Trophoblast cell (in vitro differentiated cells and primary cell): ENCODE data around the gene USP34.

Source experiments
- DNase-seq, 2 donors: peaks; one replicate each; pipeline ENCODE4 v3.0.0-alpha.2; 2016
- H2AFZ ChIP-seq: 2 replicates; pipeline ENCODE4 v1.6.1; 2013; ENCODE audit warnings: low read length, moderate library complexity, mild to moderate bottlenecking; ENCODE audit not compliant: insufficient read depth, poor library complexity
- H2AK5ac ChIP-seq: 2 replicates; pipeline ENCODE4 v1.6.1; 2013; ENCODE audit warnings: mild to moderate bottlenecking, low read length
- H2BK120ac ChIP-seq: 2 replicates; pipeline ENCODE4 v1.6.1; 2013; ENCODE audit warnings: low read length, mild to moderate bottlenecking, moderate library complexity; ENCODE audit not compliant: insufficient read depth, poor library complexity
- H2BK12ac ChIP-seq: 2 replicates; pipeline ENCODE4 v1.6.1; 2013; ENCODE audit warnings: mild to moderate bottlenecking, low read length, moderate library complexity
- H2BK5ac ChIP-seq: 2 replicates; pipeline ENCODE4 v1.6.1; 2013; ENCODE audit warnings: low read length, low read depth, moderate library complexity, mild to moderate bottlenecking; ENCODE audit not compliant: poor library complexity
- H3K14ac ChIP-seq: 2 replicates; pipeline ENCODE4 v1.6.1; 2013; ENCODE audit warnings: mild to moderate bottlenecking, low read length
- H3K18ac ChIP-seq: 2 replicates; pipeline ENCODE4 v1.6.1; 2013; ENCODE audit warnings: mild to moderate bottlenecking, low read length
- H3K23ac ChIP-seq: 2 replicates; pipeline ENCODE4 v1.6.1; 2013; ENCODE audit warnings: low read length
- H3K27ac ChIP-seq: 2 replicates; pipeline ENCODE4 v1.5.1; 2013; ENCODE audit warnings: low read depth, mild to moderate bottlenecking, inconsistent platforms, low read length, moderate library complexity
- H3K27me3 ChIP-seq: 2 replicates; pipeline ENCODE4 v1.6.1; 2013; ENCODE audit warnings: inconsistent platforms, mild to moderate bottlenecking, low read length, moderate library complexity; ENCODE audit not compliant: insufficient read depth
- H3K36me3 ChIP-seq, 2 experiments: 1 replicate in 1 of 2; 2 replicates in 1 of 2; pipeline ENCODE4 v1.6.1; 2013; ENCODE audit warnings: low read length in 2 of 2, mild to moderate bottlenecking in 2 of 2, moderate library complexity in 1 of 2; ENCODE audit not compliant: insufficient read depth in 2 of 2, control insufficient read depth in 1 of 2
- H3K4ac ChIP-seq: 2 replicates; pipeline ENCODE4 v1.6.1; 2013; ENCODE audit warnings: low read depth, mild to moderate bottlenecking, low read length, moderate library complexity
- H3K4me1 ChIP-seq, 2 experiments: 1 replicate in 1 of 2; 2 replicates in 1 of 2; pipeline ENCODE4 v1.6.1; 2013; ENCODE audit warnings: low read length in 2 of 2, mild to moderate bottlenecking in 2 of 2, moderate library complexity in 1 of 2; ENCODE audit not compliant: insufficient read depth in 2 of 2, control insufficient read depth in 1 of 2
- H3K4me2 ChIP-seq: 2 replicates; pipeline ENCODE4 v1.6.1; 2013; ENCODE audit warnings: inconsistent platforms, mild to moderate bottlenecking, low read length, moderate library complexity
- H3K4me3 ChIP-seq: 2 replicates; pipeline ENCODE4 v1.5.1; 2013; ENCODE audit warnings: mild to moderate bottlenecking, low read depth, low read length, inconsistent platforms
- H3K79me1 ChIP-seq: one replicate; pipeline ENCODE4 v1.6.1; 2013; ENCODE audit warnings: low read length
- H3K79me2 ChIP-seq: 2 replicates; pipeline ENCODE4 v1.6.1; 2013; ENCODE audit warnings: low read length, mild to moderate bottlenecking; ENCODE audit not compliant: control insufficient read depth, insufficient read depth, poor library complexity
- H3K9ac ChIP-seq: 2 replicates; pipeline ENCODE4 v1.6.1; 2013; ENCODE audit warnings: mild to moderate bottlenecking, low read length
- H3K9me3 ChIP-seq: 2 replicates; pipeline ENCODE4 v1.6.1; 2013; ENCODE audit warnings: low read depth, mild to moderate bottlenecking, control low read depth, inconsistent platforms, low read length; ENCODE audit not compliant: insufficient read depth
- H4K12ac ChIP-seq: 2 replicates; pipeline ENCODE4 v1.6.1; 2013; ENCODE audit warnings: low read depth, mild to moderate bottlenecking, low read length, moderate library complexity
- H4K8ac ChIP-seq: 2 replicates; pipeline ENCODE4 v1.6.1; 2013; ENCODE audit warnings: low read depth, mild to moderate bottlenecking, low read length, moderate library complexity
- H4K91ac ChIP-seq: one replicate; pipeline ENCODE4 v1.6.1; 2013; ENCODE audit warnings: low read depth, mild to moderate bottlenecking, low read length, moderate library complexity
- WGBS: extraction: QIAGEN DNeasy Blood & Tissue Kit; methylation state at CpG from one replicate; pipeline ENCODE4 v1.1.7; 2013; ENCODE audit warnings: missing lambda C conversion rate; ENCODE audit not compliant: insufficient read length, insufficient coverage; ENCODE audit errors: extremely low coverage; 5-methylcytosine and 5-hydroxymethylcytosine counted together

The USP34 gene

GRCh38 chr2:61238219-61239012 is 232.5 kb downstream of the USP34 start:
- no peaks in the 10 kb centered on the region for H3K27me3 ChIP-seq
- H2BK5ac ChIP-seq: no peak overlapping the region
- H3K27ac ChIP-seq: no peak overlapping the region
- no peak overlapping the region for H4K91ac ChIP-seq
- peaks cover 9 to 25% of the 10 kb centered on the region in 2 experiments for H3K36me3 ChIP-seq
- no peak overlapping the region for H4K8ac ChIP-seq
- H3K4me2 ChIP-seq: no peak overlapping the region
- no peak overlapping the region for H4K12ac ChIP-seq
- H3K9ac ChIP-seq: no peak overlapping the region
- no peaks in the 10 kb centered on the region for H3K4me1 ChIP-seq
- H3K4me3 ChIP-seq: no peak overlapping the region
- no peaks in the 10 kb centered on the region for H3K9me3 ChIP-seq
- no peak overlapping the region for H3K23ac ChIP-seq
- H3K14ac ChIP-seq: no peak overlapping the region
- H2BK120ac ChIP-seq: no peak overlapping the region
- no CpG with 5 or more reads among the region's 1 CpG for WGBS
- no peak overlapping the region for H3K18ac ChIP-seq
- H2BK12ac ChIP-seq: no peak overlapping the region
- H3K79me2 ChIP-seq: no peaks in the 10 kb centered on the region
- no peak overlapping the region for H2AK5ac ChIP-seq
- DNase-seq: no peak
- H3K4ac ChIP-seq: no peak overlapping the region
- no peak overlapping the region for H2AFZ ChIP-seq
- H3K79me1 ChIP-seq: no peaks in the 10 kb centered on the region

GRCh38 chr2:61235716-61236115 is 235.2 kb downstream of the USP34 start:
- H3K4me2 ChIP-seq: no peak overlapping the region
- H3K9ac ChIP-seq: no peak overlapping the region
- H2BK12ac ChIP-seq: no peak overlapping the region
- WGBS: no CpG with 5 or more reads among the region's 2 CpGs
- no peak overlapping the region for H3K23ac ChIP-seq
- no peak overlapping the region for H3K27ac ChIP-seq
- H4K91ac ChIP-seq: no peak overlapping the region
- H3K79me1 ChIP-seq: no peaks in the 10 kb centered on the region
- H3K18ac ChIP-seq: no peak overlapping the region
- H3K4me3 ChIP-seq: no peak overlapping the region
- H3K14ac ChIP-seq: no peak overlapping the region
- no peak overlapping the region for H2BK5ac ChIP-seq
- peaks cover 11 to 23% of the 10 kb centered on the region in 2 experiments for H3K36me3 ChIP-seq
- H3K27me3 ChIP-seq: no peaks in the 10 kb centered on the region
- no peak overlapping the region for H2AK5ac ChIP-seq
- H3K4me1 ChIP-seq: no peaks in the 10 kb centered on the region
- no peak overlapping the region for H3K4ac ChIP-seq
- H2AFZ ChIP-seq: no peak overlapping the region
- no peak overlapping the region for H4K12ac ChIP-seq
- no peak overlapping the region for H2BK120ac ChIP-seq
- no peaks in the 10 kb centered on the region for H3K79me2 ChIP-seq
- no peak for DNase-seq
- no peak overlapping the region for H4K8ac ChIP-seq
- H3K9me3 ChIP-seq: no peaks in the 10 kb centered on the region

GRCh38 chr2:61233581-61233980 is 237.3 kb downstream of the USP34 start:
- H3K27me3 ChIP-seq: no peaks in the 10 kb centered on the region
- H3K4me1 ChIP-seq: no peaks in the 10 kb centered on the region
- no peak overlapping the region for H4K12ac ChIP-seq
- H3K9ac ChIP-seq: no peak overlapping the region
- no peaks in the 10 kb centered on the region for H3K79me2 ChIP-seq
- H3K4me2 ChIP-seq: no peak overlapping the region
- H3K27ac ChIP-seq: no peak overlapping the region
- H2BK12ac ChIP-seq: no peak overlapping the region
- H3K79me1 ChIP-seq: no peaks in the 10 kb centered on the region
- H4K91ac ChIP-seq: no peak overlapping the region
- no peak for DNase-seq
- no peak overlapping the region for H3K23ac ChIP-seq
- no peak overlapping the region for H4K8ac ChIP-seq
- no peak overlapping the region for H2BK120ac ChIP-seq
- peaks cover 8 to 23% of the 10 kb centered on the region in 2 experiments for H3K36me3 ChIP-seq
- no CpG with 5 or more reads among the region's 1 CpG for WGBS
- no peak overlapping the region for H3K14ac ChIP-seq
- H2AK5ac ChIP-seq: no peak overlapping the region
- no peaks in the 10 kb centered on the region for H3K9me3 ChIP-seq
- no peak overlapping the region for H3K18ac ChIP-seq
- no peak overlapping the region for H3K4me3 ChIP-seq
- no peak overlapping the region for H2BK5ac ChIP-seq
- no peak overlapping the region for H2AFZ ChIP-seq
- no peak overlapping the region for H3K4ac ChIP-seq

- Histone ChIP-seq H3K27ac (no peak overlapping the region), H3K9ac (no peak overlapping the region), H3K18ac (no peak overlapping the region), H3K14ac (no peak overlapping the region), H2AFZ (no peak overlapping the region), H3K79me1 (no peaks in the 10 kb centered on the region), H3K4me1 (no peaks in the 10 kb centered on the region), H2BK12ac (no peak overlapping the region), H3K4me3 (no peak overlapping the region), H4K91ac (no peak overlapping the region), H3K4me2 (no peak overlapping the region), H3K9me3 (no peaks in the 10 kb centered on the region), H2BK120ac (no peak overlapping the region), H2AK5ac (no peak overlapping the region), H3K36me3 (peaks cover 9 to 22% of the 10 kb centered on the region in 2 experiments), H4K12ac (no peak overlapping the region), H3K79me2 (no peaks in the 10 kb centered on the region), H2BK5ac (no peak overlapping the region), H3K27me3 (no peaks in the 10 kb centered on the region), H4K8ac (no peak overlapping the region), H3K23ac (no peak overlapping the region), H3K4ac (no peak overlapping the region)
- no peak for DNase-seq
- no CpG with 5 or more reads among the region's 2 CpGs for WGBS
Measured at GRCh38 chr2:61229936-61230335, 241.0 kb downstream of the USP34 start.
